OCI-LY1 (cell line): ENCODE results near the gene CDC14B.

Experiments used
- CTCF ChIP-seq: fragments of 200-600 bp; sonication (generic), shearing (Covaris generic); IDR thresholded peaks from 2 replicates; pipeline ENCODE4 v1.5.1; 2017; ENCODE audit warnings: mild to moderate bottlenecking, antibody characterized with exemption, low read length, moderate library complexity, mixed read lengths
- EZH2 ChIP-seq: fragments of 200-600 bp; sonication (generic), shearing (Covaris generic); IDR thresholded peaks from 2 replicates; pipeline ENCODE4 v1.8.0; 2017; ENCODE audit warnings: borderline replicate concordance, mixed run types, mild to moderate bottlenecking, antibody characterized with exemption, low read length, moderate library complexity, mixed read lengths

- TF ChIP-seq CTCF = no peak
- TF ChIP-seq EZH2 = no peak
Measured at GRCh38 chr9:96603305-96604003, 16.2 kb downstream of the CDC14B start.
